ENCODE data around the gene ADAMTS17.

ADAMTS17 gene

GRCh38 chr15:100049936-100050876 is 291.6 kb downstream of the ADAMTS17 start:
- DNase-seq (ENCODE audit: low read depth in 2 of 2): no peak

GRCh38 chr15:100049483-100049882 is 292.3 kb downstream of the ADAMTS17 start:
- no peak for DNase-seq (ENCODE audit: low read depth in 2 of 2)

- no peak for DNase-seq (ENCODE audit: low read depth in 2 of 2)
These were observed 293.0 kb downstream of the ADAMTS17 start for GRCh38 chr15:100048736-100049135.

- no peak for DNase-seq (ENCODE audit: low read depth in 2 of 2)
These were observed 298.1 kb downstream of the ADAMTS17 start for GRCh38 chr15:100043692-100044091.

- DNase-seq (ENCODE audit: low read depth in 2 of 2): no peak
These were observed 298.6 kb downstream of the ADAMTS17 start for GRCh38 chr15:100043068-100043641.

GRCh38 chr15:100042558-100042957 is 299.2 kb downstream of the ADAMTS17 start:
- no peak for DNase-seq (ENCODE audit: low read depth in 2 of 2)

- no peak for DNase-seq (ENCODE audit: low read depth in 2 of 2)
These were observed 300.5 kb downstream of the ADAMTS17 start for GRCh38 chr15:100041127-100041828.

- DNase-seq (ENCODE audit: low read depth in 2 of 2): no peak
These were observed 301.8 kb downstream of the ADAMTS17 start for GRCh38 chr15:100039994-100040393.

- DNase-seq (ENCODE audit: low read depth in 2 of 2): no peak
These were observed 303.0 kb downstream of the ADAMTS17 start for GRCh38 chr15:100038736-100039135.

- DNase-seq (ENCODE audit: low read depth in 2 of 2): no peak
These were observed 303.9 kb downstream of the ADAMTS17 start for GRCh38 chr15:100037901-100038300.

GRCh38 chr15:100036015-100036414 is 305.8 kb downstream of the ADAMTS17 start:
- no peak for DNase-seq (ENCODE audit: low read depth in 2 of 2)

- DNase-seq (ENCODE audit: low read depth in 2 of 2): no peak
These were observed 307.6 kb downstream of the ADAMTS17 start for GRCh38 chr15:100034191-100034590.

GRCh38 chr15:100033140-100033857 is 308.5 kb downstream of the ADAMTS17 start:
- DNase-seq (ENCODE audit: low read depth in 2 of 2): no peak

- DNase-seq (ENCODE audit: low read depth in 2 of 2): no peak
These were observed 309.3 kb downstream of the ADAMTS17 start for GRCh38 chr15:100032358-100033085.

GRCh38 chr15:100031665-100032357 is 310.0 kb downstream of the ADAMTS17 start:
- no peak for DNase-seq (ENCODE audit: low read depth in 2 of 2)

- no peak for DNase-seq (ENCODE audit: low read depth in 2 of 2)
These were observed 311.1 kb downstream of the ADAMTS17 start for GRCh38 chr15:100030586-100031229.

- DNase-seq (ENCODE audit: low read depth in 2 of 2): no peak
These were observed 311.8 kb downstream of the ADAMTS17 start for GRCh38 chr15:100029868-100030479.

- no peak for DNase-seq (ENCODE audit: low read depth in 2 of 2)
These were observed 312.7 kb downstream of the ADAMTS17 start for GRCh38 chr15:100029045-100029444.

- DNase-seq (ENCODE audit: low read depth in 2 of 2): no peak
These were observed 315.7 kb downstream of the ADAMTS17 start for GRCh38 chr15:100026041-100026440.

GRCh38 chr15:100022806-100023205 is 319.0 kb downstream of the ADAMTS17 start:
- DNase-seq (ENCODE audit: low read depth in 2 of 2): no peak
